HG03442 (cell line): ENCODE data around the gene SESN1.
"Not testable (repeated sequence)": the region's sequence is repeated elsewhere in the genome, so short reads cannot be mapped to it uniquely, and the experiment has no call there.

ENCODE experiments used
- ATAC-seq: cut with Tn5 transposase; IDR thresholded peaks from one replicate; pipeline ENCODE4 v1.9.1; 2021; ENCODE audit warnings: mild to moderate bottlenecking, moderate library complexity; ENCODE audit not compliant: unreplicated experiment

The SESN1 gene

DNA sequence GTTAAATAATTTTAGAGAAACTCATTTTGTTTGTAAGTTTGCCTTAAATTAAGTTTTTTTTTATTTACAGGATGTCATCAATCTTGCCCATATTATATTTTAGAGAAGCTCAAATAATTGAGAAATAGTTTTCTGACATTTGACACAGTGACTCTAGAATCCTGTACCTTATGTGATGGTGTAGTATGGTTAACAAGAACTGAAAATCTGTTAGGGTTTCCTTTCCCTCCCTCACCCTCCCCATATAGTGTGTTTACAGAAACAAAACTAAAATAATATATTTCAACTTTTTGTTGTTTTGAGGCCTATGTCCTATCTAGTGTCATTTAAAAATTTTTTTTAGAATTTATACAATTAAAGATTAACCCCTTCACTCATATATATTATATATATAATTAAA, 91.8 kb downstream of the SESN1 start:
- ATAC-seq: no peak

- ATAC-seq: no peak
These were observed 92.5 kb downstream of the SESN1 start for GRCh38 chr6:109002051-109002697.

DNA sequence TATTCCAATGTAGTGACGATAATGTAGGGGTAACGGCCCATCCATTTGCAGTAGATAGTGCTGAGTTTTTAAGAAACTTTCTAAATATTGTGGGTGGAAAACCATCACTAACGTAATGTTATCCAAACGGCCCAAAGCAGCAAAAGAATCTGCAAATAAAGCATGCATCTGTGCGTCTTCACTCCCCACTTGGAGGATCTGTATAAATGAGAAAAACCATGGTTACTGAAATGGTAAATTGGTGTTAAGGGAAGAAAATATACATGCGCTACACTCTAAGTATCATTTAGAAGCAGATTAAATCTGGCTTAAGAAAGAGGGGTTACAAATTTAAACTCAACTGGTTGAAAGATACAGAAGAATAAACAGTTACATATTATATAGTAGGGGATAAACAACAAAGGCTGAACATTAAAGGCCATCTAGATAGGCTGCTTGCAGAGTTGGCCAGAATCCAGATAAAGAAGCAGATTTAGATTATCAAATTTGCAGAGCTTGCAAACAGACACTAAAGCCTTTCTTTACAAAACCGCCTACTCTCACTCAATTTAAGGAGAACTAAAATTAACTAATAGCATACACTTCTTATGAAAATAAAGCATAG, 93.3 kb downstream of the SESN1 start:
- ATAC-seq: no peak

DNA sequence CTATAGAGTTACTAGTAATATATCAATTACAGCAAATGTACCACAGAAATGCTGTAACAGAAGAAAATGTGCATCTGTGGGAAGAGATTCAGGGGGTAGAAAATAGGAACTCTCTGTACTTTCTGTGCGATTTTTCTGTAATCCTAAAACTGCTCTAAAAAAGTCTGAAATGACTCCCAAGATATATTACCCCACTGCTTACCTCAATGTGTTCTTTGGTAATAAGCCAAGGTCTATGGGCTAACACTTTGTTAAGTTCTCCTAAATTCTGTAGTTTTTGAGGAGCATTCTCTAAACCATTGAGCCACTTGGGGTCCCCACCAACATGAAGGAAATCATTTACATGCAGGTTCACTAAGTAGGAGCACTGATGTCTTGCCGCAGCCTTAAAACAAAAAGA, 94.4 kb downstream of the SESN1 start:
- ATAC-seq: no peak

DNA sequence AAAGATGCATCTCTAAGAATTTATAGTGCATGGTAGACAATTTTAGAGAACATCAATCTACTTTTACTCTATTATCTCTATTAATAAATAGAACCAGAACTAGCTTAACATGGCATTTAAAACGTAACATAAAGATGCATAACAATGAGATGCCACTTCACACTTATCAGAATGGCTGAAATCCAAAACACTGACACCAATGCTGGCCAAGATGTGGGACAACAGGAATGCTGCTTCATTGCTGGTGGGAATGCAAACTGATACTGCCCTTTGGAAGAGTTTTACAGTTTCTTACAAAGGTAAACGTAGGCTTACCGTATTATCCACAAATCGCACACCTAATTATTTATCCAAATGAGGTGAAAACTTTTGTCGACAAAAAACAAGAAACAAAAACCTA, 95.2 kb downstream of the SESN1 start:
- ATAC-seq: no peak

DNA sequence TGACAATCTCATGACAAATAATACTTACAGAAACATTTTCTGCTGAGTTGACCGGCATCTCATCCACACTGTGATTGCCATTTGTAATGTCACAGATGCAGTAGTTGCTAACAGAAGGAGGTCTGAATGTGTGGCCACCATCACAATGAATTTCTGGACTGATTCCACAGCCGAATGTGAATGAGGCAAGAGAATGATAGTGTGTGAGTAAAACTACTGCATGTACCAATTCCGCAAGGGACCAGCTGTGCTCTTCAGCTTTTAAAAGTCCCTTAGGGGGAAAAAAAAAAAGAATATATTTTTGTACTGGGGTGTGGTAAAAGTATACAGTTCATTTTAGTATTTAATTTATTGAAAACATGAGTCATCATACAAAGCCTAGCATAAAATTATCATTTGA, 96.2 kb downstream of the SESN1 start:
- no peak for ATAC-seq

GRCh38 chr6:108996208-108996607, 98.4 kb downstream of the SESN1 start:
- no peak for ATAC-seq

- no peak for ATAC-seq
These were observed 99.3 kb downstream of the SESN1 start for GRCh38 chr6:108995296-108995695.

DNA sequence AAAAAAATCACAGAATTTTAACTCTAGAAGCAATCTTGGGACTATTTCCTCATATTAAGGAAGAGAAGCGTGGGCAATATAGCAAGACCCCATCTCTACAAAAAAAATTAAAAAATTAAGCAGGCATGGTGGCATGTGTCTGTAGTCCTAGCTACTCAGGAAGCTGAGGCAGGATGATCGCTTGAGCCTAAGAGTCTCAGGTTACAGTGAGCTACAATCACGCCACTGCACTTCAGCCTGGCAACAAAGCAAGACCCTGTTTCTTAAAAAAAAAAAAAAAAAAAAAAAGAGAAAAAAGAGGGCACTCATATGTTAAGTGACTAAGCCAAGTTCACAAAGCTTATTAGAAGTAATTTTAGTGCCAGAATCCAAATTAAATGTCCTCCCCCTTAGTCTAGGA, 100.8 kb downstream of the SESN1 start:
- no peak for ATAC-seq

- no peak for ATAC-seq
These were observed 104.9 kb downstream of the SESN1 start for GRCh38 chr6:108989700-108990099.

- ATAC-seq: no peak
These were observed 105.9 kb downstream of the SESN1 start for GRCh38 chr6:108988765-108989164.

GRCh38 chr6:108988296-108988695, 106.3 kb downstream of the SESN1 start:
- ATAC-seq: no peak

DNA sequence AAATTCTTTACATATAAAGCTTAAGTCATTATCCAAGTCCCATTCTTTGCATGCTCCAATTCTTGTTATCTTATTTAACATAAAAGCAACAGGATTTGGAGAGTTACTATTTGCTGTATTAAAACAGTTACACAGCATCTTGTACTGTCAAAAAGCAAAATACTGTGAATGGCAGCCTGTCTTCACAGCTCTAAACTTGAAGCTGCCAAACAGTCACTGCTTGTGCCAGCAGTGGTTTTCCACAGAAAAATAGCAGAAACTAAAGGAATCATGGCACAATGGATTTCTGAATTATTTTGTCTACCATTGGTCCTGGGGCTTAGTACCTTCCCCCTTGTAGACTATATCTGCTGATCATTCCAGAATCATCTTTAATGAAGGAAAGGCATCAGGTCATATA, 107.5 kb downstream of the SESN1 start:
- no peak for ATAC-seq

DNA sequence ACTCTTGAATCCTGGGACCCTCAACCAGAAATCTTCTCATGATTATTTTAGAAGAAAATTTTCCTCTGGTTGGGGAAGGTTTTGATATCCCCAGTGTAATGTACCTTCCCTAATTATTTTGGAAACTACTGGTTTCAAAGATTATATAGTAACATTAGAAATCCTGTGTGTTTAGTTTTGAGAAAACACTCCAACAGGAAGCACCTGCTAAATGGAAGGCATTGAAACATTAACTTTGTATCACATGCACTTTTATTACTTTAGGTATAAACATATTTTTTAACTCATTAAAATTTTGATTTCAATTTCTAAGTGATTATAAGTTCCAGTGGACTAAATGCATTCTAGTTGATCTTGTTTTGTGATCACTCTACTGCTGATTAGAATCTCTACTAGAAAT, 109.3 kb downstream of the SESN1 start:
- no peak for ATAC-seq

GRCh38 chr6:108983151-108983550, 111.5 kb downstream of the SESN1 start:
- no peak for ATAC-seq

GRCh38 chr6:108982154-108983113, 112.2 kb downstream of the SESN1 start:
- ATAC-seq: no peak

GRCh38 chr6:108978638-108979037, 116.0 kb downstream of the SESN1 start:
- ATAC-seq: not testable (repeated sequence)

GRCh38 chr6:108974201-108974600, 120.4 kb downstream of the SESN1 start:
- ATAC-seq: no peak

DNA sequence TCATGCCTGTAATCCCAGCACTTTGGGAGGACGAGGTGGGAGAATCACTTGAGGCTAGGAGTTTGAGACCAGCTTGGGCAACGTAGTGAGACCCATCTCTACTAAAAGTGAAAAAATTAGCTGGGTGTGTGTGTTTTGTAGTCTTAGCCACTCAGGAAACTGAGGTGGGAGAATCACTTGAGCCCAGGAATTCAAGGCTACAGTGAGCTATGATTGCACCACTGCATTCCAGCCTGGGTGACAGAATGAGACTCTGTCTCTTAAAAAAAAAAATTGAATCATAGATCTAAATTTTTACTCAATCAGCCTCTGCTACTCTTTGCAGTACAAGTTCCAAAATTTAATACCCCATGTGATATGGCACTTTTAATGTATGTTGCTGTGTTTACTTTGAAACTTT, 124.9 kb downstream of the SESN1 start:
- ATAC-seq: no peak

- no peak for ATAC-seq
These were observed 126.0 kb downstream of the SESN1 start for GRCh38 chr6:108968325-108969316.
